Measurements from ENCODE around the gene MSANTD1.

MSANTD1 gene

GRCh38 chr4:3217266-3217665 lies 31.7 kb upstream of the MSANTD1 start:
- DNase-seq, result no peak

DNA sequence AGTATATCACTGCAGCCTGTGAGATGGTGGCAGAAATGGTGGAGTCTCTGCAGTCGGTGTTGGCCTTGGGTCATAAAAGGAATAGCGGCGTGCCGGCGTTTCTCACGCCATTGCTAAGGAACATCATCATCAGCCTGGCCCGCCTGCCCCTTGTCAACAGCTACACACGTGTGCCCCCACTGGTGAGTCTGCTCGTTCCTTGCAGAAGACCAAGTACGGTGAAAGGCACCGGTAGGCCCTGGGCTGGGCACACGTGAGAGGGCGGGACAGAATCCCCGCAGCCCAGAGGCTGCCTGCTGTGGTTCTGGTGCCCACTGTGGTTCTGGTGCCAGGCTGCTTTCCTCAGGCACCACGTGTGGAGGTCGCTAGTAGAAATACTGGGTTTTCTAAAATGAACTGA lies 31.2 kb upstream of the MSANTD1 start:
- DNase-seq, result no peak

- DNase-seq, result no peak
Observed at GRCh38 chr4:3218824-3219760, 29.9 kb upstream of the MSANTD1 start.

GRCh38 chr4:3219761-3220475 lies 29.0 kb upstream of the MSANTD1 start:
- DNase-seq, result no peak

DNA sequence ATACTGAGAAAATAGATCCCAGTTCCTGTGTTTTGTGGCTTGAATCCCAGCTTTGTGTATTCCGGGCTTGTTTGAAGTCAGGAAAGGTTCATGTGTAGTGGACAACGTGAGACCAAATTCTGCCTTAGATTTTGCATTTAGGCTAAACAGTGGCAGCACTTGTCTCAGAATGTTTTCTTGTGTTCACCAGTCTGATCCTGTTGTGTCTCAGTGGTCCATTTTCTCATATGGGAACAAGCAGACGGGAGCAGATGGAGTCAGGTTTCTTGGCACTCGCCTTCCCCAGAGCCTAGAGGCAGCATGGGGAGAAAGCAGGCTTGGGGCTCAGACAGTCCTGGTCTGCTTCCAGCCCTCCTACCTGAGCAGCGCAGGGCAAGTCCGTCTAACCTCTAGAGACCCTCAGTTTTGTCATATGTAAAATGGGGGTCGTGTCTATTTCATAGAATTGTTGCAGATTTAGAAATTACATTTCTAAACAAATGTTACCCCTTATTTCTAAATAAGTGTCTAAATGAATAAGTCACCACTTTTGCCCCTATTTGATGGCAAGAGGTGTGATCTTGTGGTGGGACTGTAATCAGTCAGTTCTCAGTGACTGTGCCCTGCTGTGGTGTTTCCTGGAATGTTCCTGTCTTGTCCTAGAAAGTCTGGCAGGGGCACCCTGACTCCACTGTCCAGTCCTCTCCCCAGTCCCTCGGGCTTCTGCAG lies 28.3 kb upstream of the MSANTD1 start:
- no peak for DNase-seq

DNA sequence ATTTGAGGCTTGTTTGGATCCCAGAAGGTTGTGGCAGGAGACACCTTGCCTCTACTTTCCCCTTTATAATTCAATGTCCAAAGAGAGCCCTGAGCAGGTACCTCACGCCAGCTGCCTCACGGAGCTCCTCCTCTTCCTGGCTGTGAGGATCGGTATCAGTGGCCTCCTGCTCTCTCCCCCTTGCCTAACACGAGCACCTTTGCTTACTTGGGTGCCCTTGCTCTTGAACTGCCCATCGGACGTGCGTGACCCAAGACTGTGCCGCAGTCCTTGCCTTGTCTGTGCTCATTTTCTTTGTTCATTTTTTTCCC lies 27.8 kb upstream of the MSANTD1 start:
- DNase-seq, result no peak

DNA sequence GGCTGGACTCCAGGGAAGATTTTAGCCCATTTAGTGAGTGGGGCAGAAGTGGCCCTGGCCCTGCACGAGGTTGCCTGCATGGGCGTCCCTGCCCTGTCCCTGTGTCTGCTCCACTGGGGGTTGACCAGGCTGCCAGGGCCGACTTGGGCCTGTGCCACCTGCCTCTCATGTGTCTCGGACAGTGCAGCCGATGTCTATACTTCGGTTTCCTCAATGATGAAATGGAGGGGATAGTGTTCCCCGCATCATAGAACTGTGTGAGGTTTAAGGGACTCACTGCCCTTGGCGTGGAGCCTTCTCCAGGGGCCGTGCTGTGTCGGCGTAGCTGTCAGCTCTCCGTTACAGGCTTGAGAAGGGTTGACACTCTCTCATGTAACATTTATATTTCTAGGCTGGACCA lies 27.0 kb upstream of the MSANTD1 start:
- DNase-seq, result no peak

DNA sequence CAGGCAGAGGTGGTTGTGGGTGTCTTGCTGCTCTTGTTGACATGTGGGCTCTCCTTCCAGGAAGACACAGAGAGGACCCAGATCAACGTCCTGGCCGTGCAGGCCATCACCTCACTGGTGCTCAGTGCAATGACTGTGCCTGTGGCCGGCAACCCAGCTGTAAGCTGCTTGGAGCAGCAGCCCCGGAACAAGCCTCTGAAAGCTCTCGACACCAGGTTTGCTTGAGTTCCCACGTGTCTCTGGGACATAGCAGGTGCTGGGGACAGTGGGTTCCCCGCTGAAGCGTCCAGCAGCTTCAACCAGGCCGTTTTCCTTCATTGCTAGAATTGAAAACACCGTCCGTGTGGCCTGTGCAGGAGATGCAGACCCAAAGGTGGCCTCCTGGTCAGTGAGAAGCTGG lies 25.6 kb upstream of the MSANTD1 start:
- no peak for DNase-seq

- no peak for DNase-seq
Observed at GRCh38 chr4:3223956-3224748, 24.8 kb upstream of the MSANTD1 start.

DNA sequence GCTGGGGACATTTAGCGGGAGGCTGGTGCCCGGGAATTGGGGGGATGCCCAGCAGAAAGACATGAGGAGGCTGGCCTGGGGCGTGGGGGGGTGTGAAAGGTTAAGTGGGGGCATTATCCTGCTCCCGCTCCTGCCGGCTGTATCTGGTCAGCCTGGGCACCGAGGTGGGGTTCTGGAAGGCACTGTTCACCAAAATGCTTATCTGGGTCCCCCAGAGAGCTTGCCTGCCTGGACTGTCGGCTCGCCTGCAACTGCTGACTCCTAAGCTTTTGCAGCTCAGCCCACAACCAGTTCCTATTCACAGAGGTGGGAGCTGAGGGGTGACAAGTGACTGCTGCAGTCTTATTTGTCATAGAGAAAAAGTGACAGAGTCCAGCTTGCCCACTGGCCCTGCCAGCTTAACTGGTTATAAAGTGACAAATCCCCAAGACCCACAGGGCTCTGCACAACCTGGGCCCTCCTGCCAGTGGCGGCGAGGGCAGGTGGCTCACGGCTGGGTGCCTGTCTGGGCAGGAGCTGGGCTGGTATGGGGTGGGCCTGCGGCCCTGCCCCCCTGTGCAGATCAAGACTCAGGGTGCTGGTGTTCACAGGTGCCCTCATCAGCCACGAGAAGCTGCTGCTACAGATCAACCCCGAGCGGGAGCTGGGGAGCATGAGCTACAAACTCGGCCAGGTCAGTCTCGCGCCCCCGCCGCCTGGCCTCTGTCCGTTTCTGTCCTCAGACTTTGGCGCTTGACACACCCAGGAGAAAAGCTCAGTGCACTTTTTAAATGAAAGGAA lies 23.7 kb upstream of the MSANTD1 start:
- DNase-seq, result no peak

DNA sequence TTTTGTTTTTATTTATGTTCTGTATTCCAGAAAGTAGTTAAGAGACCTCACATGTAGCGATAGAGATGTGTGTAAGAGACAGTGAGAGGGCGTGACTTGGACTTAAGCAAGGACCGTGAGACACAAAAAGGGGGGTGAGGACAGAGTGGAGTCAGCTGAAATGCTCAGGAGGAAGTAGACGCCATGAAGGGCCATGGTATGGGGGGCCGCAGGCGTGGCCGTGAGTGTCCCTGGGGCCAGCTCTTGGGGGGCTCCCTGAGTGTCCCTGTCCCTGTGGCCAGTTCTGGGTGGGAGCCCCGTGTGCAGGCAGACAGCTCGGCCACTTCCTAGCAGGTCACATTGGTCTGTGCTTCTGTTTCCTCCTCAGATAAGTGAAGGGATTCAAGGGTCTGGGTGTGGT lies 23.0 kb upstream of the MSANTD1 start:
- no peak for DNase-seq

GRCh38 chr4:3226467-3226866 lies 22.5 kb upstream of the MSANTD1 start:
- DNase-seq, result no peak

GRCh38 chr4:3226944-3227343 lies 22.0 kb upstream of the MSANTD1 start:
- no peak for DNase-seq

DNA sequence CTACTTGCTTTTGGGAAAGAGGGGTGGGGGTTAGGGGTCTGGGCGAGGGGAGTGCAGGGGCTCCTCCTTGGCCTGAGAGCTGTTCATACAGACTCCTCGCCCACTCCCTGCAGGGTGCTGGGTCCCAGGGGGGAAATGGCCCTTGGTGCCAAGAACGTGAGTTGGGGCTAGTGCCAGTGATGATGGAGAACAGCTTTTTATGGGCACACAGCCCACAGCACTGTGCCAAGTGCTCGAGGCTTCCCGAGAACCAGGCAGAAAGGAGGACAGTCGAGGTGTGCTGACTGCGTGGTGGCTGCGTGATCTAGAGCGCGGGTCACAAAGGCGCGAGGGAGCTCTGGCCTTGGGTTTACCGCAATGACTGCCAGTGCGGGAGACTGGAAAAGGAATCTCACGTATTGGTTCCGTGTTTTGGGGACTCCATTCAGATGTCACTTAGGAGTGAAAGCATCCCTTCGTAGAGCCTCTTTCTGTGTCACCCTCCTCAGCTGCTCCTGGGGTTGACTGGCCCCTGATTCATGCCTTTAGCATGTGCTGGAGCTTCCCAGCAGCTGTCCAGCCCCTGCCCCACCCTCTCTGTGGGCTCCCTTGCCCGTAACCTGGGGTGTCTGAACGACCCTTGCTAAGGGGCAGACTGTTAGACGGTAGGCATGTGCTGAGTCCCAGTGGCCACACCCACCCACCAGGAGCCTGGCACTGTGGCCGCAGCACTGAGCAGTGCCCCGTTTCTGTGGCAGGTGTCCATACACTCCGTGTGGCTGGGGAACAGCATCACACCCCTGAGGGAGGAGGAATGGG lies 20.9 kb upstream of the MSANTD1 start:
- DNase-seq, result no peak

DNA sequence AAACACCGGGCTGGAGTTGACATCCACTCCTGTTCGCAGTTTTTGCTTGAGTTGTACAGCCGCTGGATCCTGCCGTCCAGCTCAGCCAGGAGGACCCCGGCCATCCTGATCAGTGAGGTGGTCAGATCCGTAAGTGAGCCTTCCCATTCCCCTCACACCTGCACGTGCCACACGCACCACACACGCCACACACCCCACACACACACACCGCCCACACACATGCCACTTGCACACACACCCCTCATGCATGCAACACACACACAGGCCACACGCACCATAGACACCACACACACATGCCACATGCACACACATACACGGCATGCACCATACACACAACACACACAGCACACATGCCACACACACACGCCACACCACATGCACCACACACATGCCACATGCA lies 20.1 kb upstream of the MSANTD1 start:
- DNase-seq, result no peak

DNA sequence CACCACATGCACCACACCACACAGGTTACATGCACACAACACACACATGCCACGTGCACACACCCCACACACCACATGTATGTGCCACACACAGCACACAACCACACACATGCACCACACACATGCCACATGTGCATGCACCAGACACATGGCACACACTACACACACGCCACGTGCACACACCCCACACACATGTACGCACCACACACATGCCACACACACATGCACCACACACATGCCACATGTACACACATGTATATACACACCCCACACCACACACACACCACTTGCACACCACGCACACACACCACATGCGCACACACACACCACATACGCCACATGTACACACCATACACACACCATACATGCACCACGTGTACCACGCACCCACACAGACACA lies 19.6 kb upstream of the MSANTD1 start:
- no peak for DNase-seq

- DNase-seq, result no peak
Observed at GRCh38 chr4:3229964-3230363, 19.0 kb upstream of the MSANTD1 start.

DNA sequence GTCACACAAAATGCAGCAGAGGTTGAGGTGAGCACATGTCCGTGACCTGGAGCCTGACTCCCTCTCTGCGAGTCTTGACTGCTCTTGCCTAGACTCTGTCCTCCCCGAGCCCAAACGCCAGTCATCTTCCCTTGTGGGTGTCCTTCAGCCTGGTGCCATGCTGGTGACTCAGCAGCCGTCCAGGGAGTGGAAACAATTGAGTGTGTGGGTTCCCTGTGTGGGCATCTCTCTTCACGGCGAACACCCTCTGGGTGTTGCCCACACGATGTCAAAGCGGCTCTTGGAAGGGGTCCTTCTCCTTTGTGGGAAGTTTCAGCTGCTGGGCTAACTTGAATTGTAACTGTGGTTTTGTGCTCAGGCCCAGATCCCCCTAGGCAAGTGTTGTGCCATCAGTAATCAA lies 17.5 kb upstream of the MSANTD1 start:
- no peak for DNase-seq

DNA sequence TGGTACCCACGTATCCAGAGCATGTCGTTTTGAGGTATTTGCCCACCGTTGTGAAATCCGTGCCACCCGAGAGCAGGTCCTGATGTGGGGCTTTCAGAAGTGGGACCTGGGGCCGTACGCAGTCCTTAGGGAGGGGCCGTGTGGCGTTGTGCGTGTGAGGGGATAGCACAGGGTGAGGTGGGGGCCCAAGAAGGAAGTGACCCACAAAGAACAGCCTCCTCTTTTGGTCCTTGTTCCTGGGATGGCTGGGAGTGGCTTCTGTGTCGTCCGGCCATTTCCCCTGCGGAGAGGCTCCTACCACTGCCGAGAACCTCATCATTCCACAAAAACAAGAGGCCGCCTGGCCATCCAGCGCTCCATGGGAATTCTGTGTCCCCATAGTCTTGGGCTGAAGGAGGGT lies 17.0 kb upstream of the MSANTD1 start:
- no peak for DNase-seq

DNA sequence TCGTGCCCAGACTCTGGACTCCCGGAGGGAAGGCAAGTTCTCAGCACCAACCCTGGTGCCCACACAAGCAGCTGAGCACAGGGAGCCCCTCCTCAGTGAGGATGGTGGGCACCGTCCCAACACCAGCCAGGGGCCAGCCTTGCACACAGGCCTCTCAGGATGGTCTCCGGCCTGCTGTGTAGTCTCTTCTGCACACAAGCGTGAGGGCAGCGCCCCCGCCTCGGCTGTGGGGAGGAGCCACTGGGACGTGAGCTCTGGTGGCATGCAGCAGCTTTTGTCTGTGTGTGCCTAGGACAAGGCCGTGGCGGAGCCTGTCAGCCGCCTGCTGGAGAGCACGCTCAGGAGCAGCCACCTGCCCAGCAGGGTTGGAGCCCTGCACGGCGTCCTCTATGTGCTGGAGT lies 16.1 kb upstream of the MSANTD1 start:
- no peak for DNase-seq

DNA sequence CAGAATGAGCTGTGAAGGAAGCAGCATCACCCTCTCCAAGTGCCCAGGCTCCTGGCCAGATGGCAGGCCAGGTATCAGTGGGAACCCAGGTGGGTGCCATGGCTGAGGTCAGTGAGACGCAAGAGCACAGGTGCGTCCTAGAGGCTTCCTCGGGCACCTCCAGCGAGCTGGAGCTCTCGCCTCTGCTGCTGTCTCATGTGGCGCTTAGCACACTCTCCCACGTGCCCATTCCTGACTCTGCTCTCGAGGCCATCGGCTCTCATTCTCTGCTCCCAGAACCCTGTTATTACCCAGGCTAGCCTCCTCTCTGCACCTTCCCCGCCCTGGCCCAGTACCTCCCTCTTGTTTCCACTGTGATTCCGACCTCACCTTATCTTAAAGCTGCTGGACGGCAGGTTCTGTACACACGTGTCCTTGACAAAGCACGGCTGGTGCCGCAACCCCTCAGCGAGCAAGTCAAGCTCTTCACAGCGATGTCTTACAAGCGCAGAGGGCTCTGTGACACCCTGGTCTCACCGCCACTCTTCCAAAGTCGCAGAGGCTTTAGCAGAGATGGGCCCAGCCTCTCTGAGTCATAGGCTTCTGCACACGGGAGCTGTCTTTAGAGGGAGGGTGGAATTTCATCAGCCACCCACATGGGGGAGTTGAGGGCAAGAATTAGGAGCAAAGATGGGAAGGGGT lies 15.4 kb upstream of the MSANTD1 start:
- no peak for DNase-seq
